GM18951 (cell line): ENCODE measurements around the gene GFPT2.

ENCODE experiments used
- POLR2A ChIP-seq: IDR thresholded peaks from 4 replicates; pipeline ENCODE4 v1.6.1; 2011; ENCODE audit warnings: mild to moderate bottlenecking; ENCODE audit not compliant: insufficient read length, insufficient read depth; ENCODE audit errors: extremely low read depth
- in situ Hi-C: fragments of 300-500 bp; cut with MboI; formaldehyde crosslinking; loops from one replicate; pipeline ENCODE4 v1.12.0; 2022; ENCODE audit warnings: low sequenced_read_pairs, mixed read lengths, inconsistent platforms; ENCODE audit not compliant: unreplicated experiment

Gene GFPT2

DNA sequence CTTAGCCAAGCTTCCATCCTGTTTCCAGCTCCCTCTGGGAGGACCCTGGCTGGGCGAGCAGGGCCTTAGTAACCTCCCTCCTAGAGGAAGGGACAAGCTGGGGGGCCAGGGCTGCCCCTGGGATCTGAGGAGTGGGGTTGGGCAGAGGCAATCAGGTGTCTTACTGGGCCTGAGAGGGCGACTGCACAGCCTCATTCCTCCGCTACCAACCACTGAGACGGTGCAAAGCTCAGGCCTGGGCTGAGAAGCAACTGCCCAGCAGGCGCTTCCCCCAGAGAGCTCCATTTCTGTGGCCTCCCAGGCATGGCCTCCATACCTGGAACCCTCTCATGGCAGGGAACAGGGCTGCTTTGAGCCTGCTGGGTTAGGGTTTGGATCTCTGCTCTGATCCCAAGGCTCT lies 18.8 kb upstream of the GFPT2 start:
- TF ChIP-seq POLR2A = no peak
- in situ Hi-C loops = no loop called here

DNA sequence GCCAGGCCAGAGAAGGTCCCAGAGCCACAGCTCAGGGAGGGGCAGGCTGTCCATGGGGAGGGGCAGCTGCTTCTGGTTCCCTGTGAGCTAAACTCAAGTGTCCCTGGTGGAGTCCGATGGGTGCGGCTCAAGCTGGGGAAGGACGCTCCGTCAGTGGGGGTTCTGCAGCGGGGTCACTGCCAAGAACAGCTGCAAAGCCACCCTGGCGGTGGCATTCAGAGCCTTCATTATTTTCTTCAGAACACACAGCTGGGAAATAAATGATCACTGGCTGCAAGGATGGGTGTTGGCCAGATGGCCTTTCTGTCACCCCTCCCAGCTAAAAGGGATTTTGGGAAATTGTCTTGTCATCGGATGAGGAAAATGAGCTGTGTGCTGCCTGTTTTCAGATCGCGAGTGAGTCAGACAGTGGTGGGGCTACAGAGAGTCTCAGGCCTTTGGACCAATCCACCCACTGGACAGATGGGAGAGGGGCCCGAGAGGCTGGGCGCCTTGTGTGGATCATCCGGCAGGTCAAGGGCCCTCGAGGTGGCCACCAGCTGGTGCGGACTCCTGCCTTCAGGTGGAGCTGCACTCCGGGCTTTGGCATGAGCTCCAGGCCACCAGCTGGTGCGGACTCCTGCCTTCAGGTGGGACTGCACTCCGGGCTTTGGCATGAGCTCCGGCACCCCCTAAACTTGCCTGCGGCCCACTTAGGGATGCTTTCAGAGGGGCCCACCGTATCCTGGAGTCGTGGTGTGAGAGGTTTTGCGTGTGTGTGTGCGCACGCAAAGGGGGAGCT lies 17.9 kb upstream of the GFPT2 start:
- TF ChIP-seq POLR2A = no peak
- in situ Hi-C loops = no loop called here

DNA sequence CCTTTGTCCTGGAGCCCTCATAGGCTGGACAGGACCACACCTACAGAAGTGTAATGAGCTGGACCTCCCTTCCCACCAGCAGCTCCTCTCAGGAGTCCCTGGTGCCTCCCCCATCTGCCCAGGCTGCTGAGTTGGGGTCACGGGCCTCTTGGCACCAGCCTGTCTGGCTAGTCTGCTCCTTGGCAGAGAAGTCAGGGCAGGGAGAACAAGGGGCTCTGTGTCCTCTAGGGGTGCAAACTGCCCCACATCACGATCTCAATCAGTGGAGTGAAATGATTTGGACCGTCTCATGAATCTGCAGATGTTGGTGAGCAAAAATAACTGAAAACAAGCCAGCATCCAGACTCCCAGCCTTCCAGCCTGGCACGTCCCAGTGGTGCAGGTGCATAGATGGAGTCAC lies 14.9 kb upstream of the GFPT2 start:
- in situ Hi-C loops = no loop called here
- no peak for TF ChIP-seq POLR2A

DNA sequence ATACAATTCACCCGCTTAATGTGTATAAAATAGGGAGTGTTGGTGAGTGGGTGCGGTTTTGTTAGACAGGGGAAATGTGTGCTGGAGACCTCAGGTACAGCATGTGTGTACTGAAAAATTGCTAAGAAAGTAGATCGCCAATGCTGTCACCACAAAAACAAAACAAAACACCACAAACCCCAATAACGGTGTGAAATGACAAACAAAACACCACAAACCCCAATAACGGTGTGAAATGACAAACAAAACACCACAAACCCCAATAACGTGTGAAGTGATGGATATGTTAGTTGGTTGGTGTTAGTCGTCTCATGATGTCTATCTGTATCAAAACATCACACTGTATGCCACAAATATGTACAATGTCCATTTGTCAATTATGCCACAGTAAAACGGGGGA lies 14.2 kb upstream of the GFPT2 start:
- in situ Hi-C loops = no loop called here
- TF ChIP-seq POLR2A = no peak

DNA sequence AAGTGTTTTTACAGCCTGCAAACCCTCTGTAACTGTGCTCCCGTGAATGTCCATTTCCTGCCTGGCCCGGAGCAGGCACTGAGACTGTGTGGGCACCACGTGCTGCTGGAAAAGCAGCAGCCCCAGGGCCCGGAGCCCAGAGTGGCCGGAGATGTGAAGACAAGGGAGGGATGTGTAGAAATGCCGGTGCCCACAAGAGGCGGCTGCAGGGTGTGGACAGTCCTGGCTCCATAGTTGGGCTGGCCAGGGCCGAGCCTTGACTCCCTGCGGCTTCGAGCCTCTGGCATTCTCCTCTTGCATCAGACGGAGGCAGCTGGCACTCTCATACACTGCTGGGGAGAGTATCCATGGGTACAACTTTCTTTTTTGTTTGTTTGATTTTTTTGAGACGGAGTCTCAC lies 13.2 kb upstream of the GFPT2 start:
- TF ChIP-seq POLR2A = no peak
- in situ Hi-C loops = no loop called here

DNA sequence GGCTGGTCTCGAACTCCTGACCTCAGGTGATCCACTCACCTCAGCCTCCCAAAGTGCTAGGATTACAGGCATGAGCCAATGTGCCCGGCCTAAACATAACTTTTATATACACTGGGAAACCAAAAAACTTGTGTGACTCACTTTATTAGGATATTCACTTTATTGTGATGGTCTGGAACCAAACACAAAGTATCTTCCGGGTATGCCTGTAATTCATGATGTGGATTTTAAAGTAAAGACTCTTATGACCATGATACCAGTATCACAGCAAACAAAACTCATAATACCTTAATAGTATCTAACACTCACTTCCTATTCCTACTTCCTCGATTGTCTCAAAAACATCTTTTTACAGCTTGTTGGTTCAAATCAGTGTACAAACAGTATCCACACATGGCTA lies 12.7 kb upstream of the GFPT2 start:
- in situ Hi-C loops = no loop called here
- TF ChIP-seq POLR2A = no peak

DNA sequence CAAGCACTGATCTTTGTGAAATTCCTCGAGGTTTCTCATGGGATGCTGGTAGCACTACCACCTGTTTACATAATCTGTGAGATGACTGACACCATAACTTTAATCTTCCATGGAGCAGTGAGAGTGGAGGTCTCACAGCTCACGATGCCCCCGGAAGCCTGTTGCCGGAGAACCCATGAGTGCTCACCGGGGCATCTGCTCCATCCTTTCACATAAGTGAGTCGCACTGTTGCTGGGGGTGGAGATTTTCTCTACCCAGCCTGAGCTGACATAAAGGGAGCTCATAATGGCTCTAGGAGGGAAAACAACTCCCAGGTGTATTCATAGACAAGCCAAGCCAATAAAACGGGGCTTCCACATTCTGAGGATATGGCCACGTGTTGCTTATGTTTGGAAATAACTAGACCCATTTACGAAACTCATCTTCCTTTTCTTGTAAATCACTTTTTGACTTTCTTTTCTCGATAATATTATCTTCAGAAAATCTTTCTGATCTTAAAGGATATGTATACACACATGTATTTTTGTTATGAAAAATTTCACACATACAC lies 11.2 kb upstream of the GFPT2 start:
- no peak for TF ChIP-seq POLR2A
- in situ Hi-C loops = no loop called here

DNA sequence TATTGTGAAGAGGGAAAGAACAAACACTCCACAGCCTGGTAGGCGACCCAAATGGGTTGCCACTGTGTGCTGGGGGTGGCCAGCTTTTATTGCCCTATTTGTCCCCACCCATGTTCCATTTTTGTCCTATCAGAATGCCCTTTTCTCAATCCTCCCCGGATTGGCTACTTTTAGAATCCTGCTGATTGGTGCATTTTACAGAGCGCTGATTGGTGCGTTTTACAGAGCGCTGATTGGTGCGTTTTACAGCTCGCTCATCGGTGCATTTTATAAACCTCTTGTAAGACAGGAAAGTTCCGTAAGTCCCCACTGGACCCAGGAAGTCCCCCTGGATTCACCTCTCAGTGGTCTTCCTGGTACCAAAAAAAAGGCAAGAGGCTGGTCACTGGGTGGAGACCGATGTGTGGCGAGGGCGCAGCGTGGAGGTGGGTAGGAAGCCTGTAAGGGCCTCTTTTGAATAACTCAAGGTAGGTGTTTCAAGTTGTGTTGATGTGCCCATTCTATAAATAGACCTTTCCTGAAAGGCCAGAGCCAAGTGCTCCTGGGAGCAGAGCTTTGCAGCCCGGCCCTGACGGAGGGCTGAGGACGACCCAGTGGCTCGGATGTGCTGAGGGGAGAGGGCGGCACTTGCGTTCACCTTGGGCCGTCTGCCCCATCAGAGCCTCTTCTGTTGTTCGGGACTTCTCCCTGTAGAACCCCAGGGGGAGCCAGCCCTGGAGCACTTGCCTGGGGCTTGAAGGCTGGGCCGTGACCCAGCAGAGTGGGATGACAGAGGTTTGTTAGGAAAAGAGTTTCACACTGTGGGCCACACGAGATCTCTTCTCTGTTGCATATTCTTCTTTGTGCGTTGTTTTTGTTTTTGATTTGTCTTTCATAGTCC lies 7.2 kb upstream of the GFPT2 start:
- TF ChIP-seq POLR2A = no peak
- in situ Hi-C loops = no loop called here

DNA sequence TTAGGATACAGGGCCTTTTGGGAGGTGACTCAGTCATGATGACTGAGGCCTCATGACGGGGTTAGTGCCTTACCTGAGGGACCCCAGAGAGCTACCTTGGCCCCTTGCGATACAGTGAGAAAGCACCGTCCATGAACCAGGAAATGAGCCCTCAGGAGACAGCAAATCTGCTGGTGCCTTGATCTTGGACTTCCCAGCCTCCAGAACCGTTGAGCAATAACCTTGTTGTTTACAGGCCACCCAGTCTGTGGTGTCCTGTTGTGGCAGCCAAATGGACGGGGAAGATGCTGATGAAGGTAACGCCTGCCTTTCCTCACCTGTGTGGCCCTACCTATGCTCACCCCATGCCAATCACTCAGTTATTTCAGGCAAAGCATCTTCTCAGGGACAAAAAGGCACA lies 5.6 kb upstream of the GFPT2 start:
- no peak for TF ChIP-seq POLR2A
- in situ Hi-C loops = no loop called here

DNA sequence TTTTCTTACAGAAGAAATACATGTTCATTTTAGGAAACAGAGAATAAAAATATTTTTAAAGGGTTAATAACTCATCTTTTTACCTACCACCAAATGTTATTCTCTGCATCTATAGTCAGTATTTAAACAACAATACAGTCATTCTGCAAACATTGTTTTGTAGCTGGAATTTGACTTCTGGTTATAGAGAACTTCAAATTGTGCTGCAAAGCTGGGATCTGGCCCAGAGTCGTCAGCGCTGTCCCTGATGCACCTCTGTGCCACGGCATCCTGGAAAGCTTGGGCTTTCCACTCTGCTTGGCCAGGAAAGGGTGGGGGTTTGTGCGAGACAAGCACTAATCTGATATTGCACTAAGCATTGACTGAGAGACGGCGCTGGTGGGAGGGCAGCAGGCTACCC lies 5.0 kb upstream of the GFPT2 start:
- no peak for TF ChIP-seq POLR2A
- in situ Hi-C loops = no loop called here

DNA sequence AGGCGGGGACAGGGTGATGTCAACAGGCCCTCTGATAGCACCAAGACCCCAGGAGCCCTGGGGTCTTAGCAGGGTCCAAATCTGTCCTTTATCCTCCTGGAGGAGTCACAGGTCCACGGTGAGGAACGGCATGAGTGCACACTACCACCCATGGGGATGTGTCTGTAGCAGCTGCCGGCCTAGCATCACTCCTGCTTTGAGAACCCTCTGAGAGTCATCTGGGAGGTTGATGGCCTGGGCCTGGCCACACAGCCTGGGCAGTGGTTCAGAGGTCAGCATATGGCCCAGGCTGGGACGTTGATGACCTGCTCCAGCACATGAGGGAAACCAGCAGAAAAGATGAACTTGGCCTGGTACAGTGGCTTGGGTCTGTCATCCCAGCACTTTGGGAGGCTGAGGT lies 1.8 kb upstream of the GFPT2 start:
- no peak for TF ChIP-seq POLR2A
- in situ Hi-C loops = no loop called here

DNA sequence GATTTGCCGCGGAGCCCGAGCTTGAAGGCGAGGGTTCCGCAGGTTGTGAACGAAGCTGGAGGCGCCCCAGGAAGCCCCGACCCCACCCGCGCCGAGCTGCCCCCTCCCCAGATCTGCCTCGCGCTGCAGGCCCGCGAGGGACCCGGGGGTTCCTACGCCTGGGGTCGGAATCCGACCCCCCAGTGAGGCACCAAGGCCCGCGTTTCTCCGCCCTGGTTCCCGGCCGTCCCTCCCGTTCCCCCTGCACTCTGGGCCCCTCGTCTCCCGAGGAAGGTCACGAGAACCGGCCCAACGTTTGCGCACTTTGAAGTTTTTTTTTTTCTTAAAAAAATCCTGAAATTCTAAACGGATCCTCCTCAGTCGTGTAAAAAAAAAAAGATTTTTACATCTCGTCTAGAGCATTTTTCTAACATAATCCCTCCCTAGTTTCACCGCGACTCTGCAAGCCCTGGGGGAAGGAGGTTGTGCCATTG lies 880 bp upstream of the GFPT2 start:
- in situ Hi-C loops = no loop called here
- no peak for TF ChIP-seq POLR2A
